OCI-LY7 (cell line): ENCODE results near the gene SHMT1. TPM values are rescaled to one million over a fixed set of nuclear protein-coding genes. Genes with fewer than 3 reads are reported as not detected.

Source experiments
- BruUV-seq: library from RNA; stranded (reverse); fragments of 400-500 nt; replicated peaks from 2 replicates; lab custom pipeline; 2021; lab: Mats Ljungman, UMichigan
- CTCF ChIA-PET: fragments of 300-600 bp; sonication (Branson Sonifier 250); formaldehyde crosslinking; loops from one replicate; lab custom pipeline; 2022; ENCODE audit warnings: antibody characterized with exemption; ENCODE audit not compliant: unreplicated experiment; lab: Charles Lee
- POLR2A ChIA-PET: fragments of 300-600 bp; sonication (Branson Sonifier 250); formaldehyde crosslinking; loops from one replicate; lab custom pipeline; 2022; ENCODE audit warnings: antibody characterized with exemption; lab: Charles Lee
- DNase-seq: peaks from one replicate; pipeline ENCODE4 v3.0.0-alpha.2; 2015; ENCODE audit warnings: low spot score
- H2AFZ ChIP-seq: fragments of 200-600 bp; sonication (generic), shearing (Covaris generic); 2 replicates; pipeline ENCODE4 v1.6.1; 2014; ENCODE audit warnings: mild to moderate bottlenecking, antibody characterized with exemption, low read length, moderate library complexity
- H3K27ac ChIP-seq: fragments of 200-600 bp; sonication (generic); 2 replicates; pipeline ENCODE4 v1.5.1; 2014; ENCODE audit warnings: mixed run types, low read depth, mild to moderate bottlenecking, moderate library complexity, low read length, inconsistent platforms; ENCODE audit not compliant: poor library complexity, severe bottlenecking
- H3K36me3 ChIP-seq: fragments of 200-600 bp; sonication (generic); 2 replicates; pipeline ENCODE4 v1.6.1; 2014; ENCODE audit warnings: mild to moderate bottlenecking, antibody characterized with exemption, low read length, moderate library complexity, mixed read lengths; ENCODE audit not compliant: insufficient read depth
- H3K4me1 ChIP-seq: fragments of 200-600 bp; sonication (generic); 2 replicates; pipeline ENCODE4 v1.5.1; 2014; ENCODE audit warnings: mild to moderate bottlenecking, low read length; ENCODE audit not compliant: insufficient read depth, poor library complexity, severe bottlenecking
- H3K4me2 ChIP-seq: fragments of 200-600 bp; sonication (generic); 2 replicates; pipeline ENCODE4 v1.6.1; 2014; ENCODE audit warnings: mild to moderate bottlenecking, low read length
- H3K4me3 ChIP-seq: fragments of 200-600 bp; sonication (generic); 2 replicates; pipeline ENCODE4 v1.5.1; 2014; ENCODE audit warnings: mild to moderate bottlenecking, low read depth, low read length; ENCODE audit not compliant: poor library complexity, severe bottlenecking
- H3K79me2 ChIP-seq: fragments of 200-600 bp; sonication (generic); 2 replicates; pipeline ENCODE4 v1.6.1; 2016; ENCODE audit warnings: low read depth, mild to moderate bottlenecking, low read length, moderate library complexity, mixed read lengths; ENCODE audit not compliant: insufficient read depth
- H3K9me2 ChIP-seq: fragments of 200-600 bp; sonication (generic); 2 replicates; pipeline ENCODE4 v1.6.1; 2016; ENCODE audit warnings: mild to moderate bottlenecking, low read length, mixed read lengths; ENCODE audit not compliant: insufficient read depth
- H3K9me3 ChIP-seq: fragments of 200-600 bp; sonication (generic); 2 replicates; pipeline ENCODE4 v1.6.1; 2014; ENCODE audit warnings: mild to moderate bottlenecking, mixed run types, low read length, mixed read lengths
- H4K20me1 ChIP-seq: fragments of 200-600 bp; sonication (generic); 2 replicates; pipeline ENCODE4 v1.6.1; 2014; ENCODE audit warnings: mild to moderate bottlenecking, antibody characterized with exemption, low read length, moderate library complexity, mixed read lengths; ENCODE audit not compliant: insufficient read depth
- CTCF ChIP-seq: fragments of 200-600 bp; sonication (generic); conservative IDR thresholded peaks from 2 replicates; pipeline ENCODE4 v1.5.1; 2014; ENCODE audit warnings: mild to moderate bottlenecking, antibody characterized with exemption, low read length, moderate library complexity, mixed read lengths
- EZH2phosphoT487 ChIP-seq: fragments of 200-600 bp; sonication (generic); IDR thresholded peaks from 2 replicates; pipeline ENCODE4 v1.6.1; 2018; ENCODE audit warnings: low read depth, borderline replicate concordance, mild to moderate bottlenecking, mixed run types, antibody characterized with exemption, low read length, moderate library complexity, mixed read lengths
- intact Hi-C: fragments of 100-400 bp; cut with micrococcal nuclease; formaldehyde crosslinking; loops from one replicate; pipeline ENCODE4 v1.10.0; 2022; ENCODE audit not compliant: unreplicated experiment
- total RNA-seq, 2 experiments: library from RNA; depleted of rRNA in 1 of 2; stranded (reverse); fragments of >200 nt in 1 of 2; shearing (Covaris generic) in 1 of 2; gene quantifications; 2 replicates each; pipeline ENCODE4 v1.2.3, GENCODE V29; 2014 to 2022

SHMT1 gene
- total RNA-seq, 2 experiments from 2014 or later, result 66.5 to 101 TPM

GRCh38 chr17:18285296-18285695 lies 78.1 kb downstream of the SHMT1 start:
- POLR2A ChIA-PET, result interaction anchor here (0.8 kb wide), 1 partner anchor 52 kb away, joined by 3 read pairs; no protein-coding TSS in a partner anchor

GRCh38 chr17:18281788-18282187 lies 81.6 kb downstream of the SHMT1 start:
- intact Hi-C loops, result no loop called here
- BruUV-seq, result no TSS peak
- Histone ChIP-seq H3K9me3 (no peaks in the 10 kb centered on the region), H3K36me3 (peaks cover 93% of the 10 kb centered on the region), H3K79me2 (no peaks in the 10 kb centered on the region), H2AFZ (no peak overlapping the region), H4K20me1 (no peaks in the 10 kb centered on the region), H3K4me2 (no peak overlapping the region), H3K9me2 (no peaks in the 10 kb centered on the region), H3K27ac (no peak overlapping the region), H3K4me1 (no peaks in the 10 kb centered on the region), H3K4me3 (no peak overlapping the region)
- DNase-seq, result no peak
- TF ChIP-seq CTCF (no peak), EZH2phosphoT487 (no peak)
- CTCF ChIA-PET, result no interaction called here
- POLR2A ChIA-PET, result no interaction called here

More at GRCh38 chr17:18285296-18285695, 78.1 kb downstream of the SHMT1 start:
- H3K27ac ChIP-seq, result no peak overlapping the region
- no peak overlapping the region for H3K4me2 ChIP-seq
- no peak for DNase-seq
- no peaks in the 10 kb centered on the region for H3K79me2 ChIP-seq
- CTCF ChIA-PET, result interaction anchor here (0.7 kb wide), 1 partner anchor 15 kb away, joined by 3 read pairs; no protein-coding TSS in a partner anchor
- H3K9me3 ChIP-seq, result no peaks in the 10 kb centered on the region
- intact Hi-C loops, result no loop called here
- H3K9me2 ChIP-seq, result no peaks in the 10 kb centered on the region
- H4K20me1 ChIP-seq, result no peaks in the 10 kb centered on the region
- no peaks in the 10 kb centered on the region for H3K4me1 ChIP-seq
- H3K4me3 ChIP-seq, result no peak overlapping the region
- TF ChIP-seq CTCF, result no peak
- no peak for TF ChIP-seq EZH2phosphoT487
- peaks cover 94% of the 10 kb centered on the region for H3K36me3 ChIP-seq
- BruUV-seq, result no TSS peak
- H2AFZ ChIP-seq, result no peak overlapping the region

- TF ChIP-seq CTCF (no peak), EZH2phosphoT487 (no peak)
- intact Hi-C loops, result no loop called here
- no peak for DNase-seq
- Histone ChIP-seq H3K4me1 (no peaks in the 10 kb centered on the region), H3K9me2 (no peaks in the 10 kb centered on the region), H2AFZ (no peak overlapping the region), H3K4me2 (no peak overlapping the region), H3K27ac (no peak overlapping the region), H4K20me1 (no peaks in the 10 kb centered on the region), H3K79me2 (no peaks in the 10 kb centered on the region), H3K4me3 (no peak overlapping the region), H3K36me3 (peaks cover 94% of the 10 kb centered on the region), H3K9me3 (no peaks in the 10 kb centered on the region)
- ChIA-PET CTCF (no interaction called here), POLR2A (no interaction called here)
- no TSS peak for BruUV-seq
Measured at GRCh38 chr17:18280766-18281371, 82.5 kb downstream of the SHMT1 start.
